Measurements from ENCODE around the gene CATSPER2. TPM values are rescaled to one million over a fixed set of nuclear protein-coding genes. Genes with fewer than 3 reads are reported as not detected.
"Not testable (repeated sequence)": the region's sequence is repeated elsewhere in the genome, so short reads cannot be mapped to it uniquely, and the experiment has no call there.

The CATSPER2 gene
- total RNA-seq, 3 donors from 2014 or later (not counting 1 experiment from before 2014, with no cell fraction given) = 6.5 to 8.4 (median 6.8) TPM

DNA sequence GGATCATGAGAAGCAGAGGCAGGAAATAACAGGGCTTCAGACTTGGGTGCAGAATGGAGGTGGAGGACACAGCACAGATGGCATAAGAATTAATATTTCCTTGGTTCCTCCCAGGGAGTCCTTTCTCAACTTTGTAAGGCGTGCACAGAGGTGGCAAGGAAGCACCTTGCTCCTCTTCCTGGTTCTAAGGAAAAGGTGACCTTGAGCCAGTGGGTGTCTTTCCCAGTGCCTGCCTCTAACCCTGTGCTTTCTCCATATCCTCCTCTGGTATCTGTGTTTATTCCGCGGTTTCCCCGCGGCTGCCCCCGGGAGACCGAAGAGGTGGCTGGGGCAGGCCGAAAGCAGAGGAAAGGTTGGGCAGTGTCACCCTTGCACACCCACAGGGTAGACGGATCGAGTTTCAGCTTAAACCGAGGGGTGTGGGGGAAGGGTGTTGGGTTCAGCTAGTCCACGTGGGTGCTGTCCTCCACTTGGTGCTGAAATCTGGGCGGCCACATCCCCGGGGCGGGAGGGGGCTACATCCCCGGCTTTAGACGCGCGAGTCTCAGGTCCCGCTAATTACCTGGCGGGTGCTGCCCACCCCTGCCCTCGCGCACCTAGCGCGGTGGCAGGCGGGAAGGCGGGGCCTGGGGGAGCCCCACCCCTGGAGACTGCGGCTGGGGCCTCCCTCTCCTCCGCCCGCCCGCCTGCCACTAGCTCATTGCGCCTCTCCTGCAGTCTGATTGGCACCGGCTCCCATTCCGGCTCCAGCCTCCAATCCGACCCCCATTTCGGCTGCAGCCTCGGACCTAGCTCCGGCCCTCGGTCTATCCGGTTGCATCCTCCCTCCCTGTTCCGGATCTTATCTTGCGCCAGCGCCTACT is 55.1 kb downstream of the CATSPER2 start, which contains the start of gene CKMT1B:
TSS of gene CKMT1B (plus strand) at position 700 of the 863 bp plus-strand sequence. CDS start 192 bp downstream, outside the sequence.
- intact Hi-C loops (cut with micrococcal nuclease); H3K9me3 ChIP-seq (ENCODE audit: control insufficient read depth, insufficient read depth, low read length); H3K4me1 Mint-ChIP-seq; H3K9me3 Mint-ChIP-seq; H3K36me3 ChIP-seq (ENCODE audit: control insufficient read depth, insufficient read depth, low read length); H3K4me1 ChIP-seq (ENCODE audit: control insufficient read depth, insufficient read depth, low read length); H3K27ac ChIP-seq (ENCODE audit: low read length); H3K27ac Mint-ChIP-seq; DNase-seq; H3K4me3 Mint-ChIP-seq; H3K27me3 ChIP-seq (ENCODE audit: control insufficient read depth, insufficient read depth, low read length); H3K4me3 ChIP-seq (ENCODE audit: low read length); H3K36me3 Mint-ChIP-seq: not testable (repeated sequence)
- no CpG with 5 or more reads among the region's 43 CpGs for WGBS (ENCODE audit: insufficient coverage)
- peaks cover 13 to 19% of the 10 kb centered on the region in 2 donors for H3K27me3 Mint-ChIP-seq (ENCODE audit: low read depth in 2 of 2)
- ATAC-seq = peak; percentile 23 to 32 (median 27)

DNA sequence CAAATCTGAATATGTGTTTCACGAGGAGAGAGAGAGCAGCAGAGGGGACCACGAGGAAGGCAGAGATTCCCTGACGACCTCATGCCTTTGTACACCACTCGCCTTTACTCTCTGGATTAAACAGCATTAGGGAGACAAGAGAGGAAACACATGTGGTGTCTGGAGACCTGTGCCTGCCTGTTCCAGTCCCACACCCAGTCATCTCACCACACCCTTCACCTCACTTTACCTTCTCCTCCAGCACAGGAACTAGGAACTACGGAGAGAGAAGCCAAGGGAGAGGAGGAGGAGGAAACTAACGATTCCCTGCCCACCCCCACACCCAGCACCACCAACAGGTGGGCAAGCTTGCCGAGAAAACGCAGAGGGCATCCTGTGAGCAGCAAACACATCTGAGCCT is 55.8 kb downstream of the CATSPER2 start:
- DNase-seq, H3K4me1 Mint-ChIP-seq: not testable (repeated sequence)
- WGBS (ENCODE audit: insufficient coverage) = 18% methylated on average over 3 of the region's 8 CpGs

DNA sequence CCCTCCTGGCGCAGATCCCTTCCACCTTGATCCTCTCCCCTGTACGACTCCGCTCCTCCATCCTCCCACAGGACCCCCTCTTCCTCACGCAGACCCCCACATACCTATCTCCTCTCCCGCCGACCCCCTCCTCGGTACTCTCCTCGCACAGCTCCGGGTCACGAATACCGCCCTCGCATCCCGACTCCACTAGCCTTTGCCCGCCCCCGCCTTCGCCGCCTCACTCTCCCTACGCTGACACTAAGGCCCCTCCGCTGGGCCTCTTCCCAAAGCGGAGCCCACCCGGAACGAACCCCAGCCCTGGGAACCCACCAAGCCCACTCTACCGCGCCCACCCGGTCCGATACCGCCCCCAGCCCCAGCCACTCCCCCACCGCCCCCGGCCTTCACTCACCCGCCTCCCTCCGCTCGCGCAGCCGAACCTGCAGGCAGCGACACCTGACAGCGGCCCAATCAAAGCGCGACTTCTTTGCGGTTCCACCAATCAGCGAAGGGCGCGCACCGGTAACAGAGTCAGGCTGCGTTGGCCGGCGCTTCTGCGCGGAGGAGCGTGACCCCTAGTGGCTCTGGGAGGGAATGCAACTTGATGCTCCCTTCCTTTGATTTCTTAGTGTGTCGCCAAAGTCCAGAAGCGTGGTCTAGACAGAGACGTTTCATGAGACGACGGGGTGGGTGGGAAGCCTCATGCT is 58.7 kb downstream of the CATSPER2 start, which contains the start of gene PPIP5K1:
TSS of gene PPIP5K1 (minus strand) at position 431 of the 689 bp plus-strand sequence. CDS start 5,704 bp downstream, outside the sequence.
- H3K27me3 Mint-ChIP-seq (ENCODE audit: low read depth in 2 of 2); H3K36me3 ChIP-seq (ENCODE audit: control insufficient read depth, insufficient read depth, low read length); H3K27me3 ChIP-seq (ENCODE audit: control insufficient read depth, insufficient read depth, low read length); H3K4me3 Mint-ChIP-seq; H3K4me1 Mint-ChIP-seq; H3K9me3 ChIP-seq (ENCODE audit: control insufficient read depth, insufficient read depth, low read length); DNase-seq; H3K4me1 ChIP-seq (ENCODE audit: control insufficient read depth, insufficient read depth, low read length); H3K9me3 Mint-ChIP-seq; intact Hi-C loops (cut with micrococcal nuclease); H3K27ac ChIP-seq (ENCODE audit: low read length); H3K36me3 Mint-ChIP-seq; H3K27ac Mint-ChIP-seq; H3K4me3 ChIP-seq (ENCODE audit: low read length): not testable (repeated sequence)
- ATAC-seq = peak; percentile 96 to 99 (median 98)
- no CpG with 5 or more reads among the region's 54 CpGs for WGBS (ENCODE audit: insufficient coverage)

More for the DNA sequence above, 55.8 kb downstream of the CATSPER2 start:
- H3K9me3 ChIP-seq (ENCODE audit: control insufficient read depth, insufficient read depth, low read length); H3K27ac Mint-ChIP-seq; intact Hi-C loops (cut with micrococcal nuclease); H3K9me3 Mint-ChIP-seq; H3K4me3 ChIP-seq (ENCODE audit: low read length); H3K27me3 ChIP-seq (ENCODE audit: control insufficient read depth, insufficient read depth, low read length); H3K27ac ChIP-seq (ENCODE audit: low read length); H3K36me3 ChIP-seq (ENCODE audit: control insufficient read depth, insufficient read depth, low read length); H3K4me3 Mint-ChIP-seq; ATAC-seq; H3K4me1 ChIP-seq (ENCODE audit: control insufficient read depth, insufficient read depth, low read length); H3K36me3 Mint-ChIP-seq: not testable (repeated sequence)
- H3K27me3 Mint-ChIP-seq (ENCODE audit: low read depth in 2 of 2) = peaks cover 10 to 16% of the 10 kb centered on the region in 2 donors

Other genes starting within 250 kb of the CATSPER2 start
- 10 to 100 TPM; 27.9 to 32.9 (median 31.5) TPM for gene TP53BP1, start 155.7 kb downstream of the CATSPER2 start, total RNA-seq
- 1 to 10 TPM in 1 of 3 donors, under 1 TPM in 2; 0.72 to 2.2 (median 0.98) TPM for gene MAP1A, start 131.2 kb downstream of the CATSPER2 start, total RNA-seq
- gene PPIP5K1, start 58.6 kb downstream of the CATSPER2 start, total RNA-seq = 10 to 100 TPM; 28.2 to 45.9 (median 38.2) TPM
- gene CKMT1B, start 54.8 kb downstream of the CATSPER2 start, total RNA-seq = not detected
- 1 to 10 TPM; 1.2 to 2.2 (median 2.0) TPM for gene STRC, start 30.0 kb downstream of the CATSPER2 start, total RNA-seq
- not detected for gene CKMT1A, start 45.0 kb upstream of the CATSPER2 start, total RNA-seq
- gene PDIA3, start 97.6 kb upstream of the CATSPER2 start, total RNA-seq = 100 to 1,000 TPM; 295 to 334 (median 312) TPM
- gene ELL3, start 128.1 kb upstream of the CATSPER2 start, total RNA-seq = under 1 TPM in 2 of 3 donors, not detected in 1; 0.82 to 0.88 TPM
- 100 to 1,000 TPM; 476 to 551 (median 526) TPM for gene SERF2, start 143.5 kb upstream of the CATSPER2 start, total RNA-seq
- gene SERINC4, start 151.4 kb upstream of the CATSPER2 start, total RNA-seq = under 1 TPM in 2 of 3 donors, not detected in 1; 0.18 to 0.25 TPM
- 10 to 100 TPM; 19.8 to 29.3 (median 25.8) TPM for gene HYPK, start 151.8 kb upstream of the CATSPER2 start, total RNA-seq
- gene MFAP1, start 175.8 kb upstream of the CATSPER2 start, total RNA-seq = 10 to 100 TPM; 10.2 to 13.3 (median 12.3) TPM
- gene WDR76, start 178.2 kb upstream of the CATSPER2 start, total RNA-seq = 10 to 100 TPM; 12.4 to 12.9 (median 12.8) TPM